ENCODE data around the gene PHF13.
"Not testable (repeated sequence)": the region's sequence is repeated elsewhere in the genome, so short reads cannot be mapped to it uniquely, and the experiment has no call there.

DNA sequence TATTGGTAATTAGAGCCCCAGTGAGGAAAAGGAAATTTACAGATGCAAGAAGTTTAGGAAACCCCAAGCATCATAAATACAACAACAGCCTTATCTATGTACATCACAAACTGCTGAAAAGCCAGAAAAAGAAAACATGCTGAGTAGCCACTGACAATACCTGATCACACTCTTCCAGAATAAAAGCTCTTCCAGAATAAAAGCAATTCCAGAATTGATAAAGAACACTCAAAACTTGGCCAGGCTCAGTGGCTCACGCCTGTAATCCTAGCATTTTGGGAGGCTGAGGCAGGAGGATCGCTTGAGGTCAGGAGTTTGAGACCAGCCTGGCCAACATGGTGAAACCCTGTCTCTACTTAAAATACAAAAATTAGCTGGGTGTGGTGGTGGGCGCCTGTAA, 27.3 kb downstream of the PHF13 start:
- not testable (repeated sequence) for TF ChIP-seq CTCF (IDR thresholded peaks at IDR 0.05; ENCODE audit: low read length); EZH2 (IDR thresholded peaks at IDR 0.05; ENCODE audit: borderline replicate concordance, low read length)

Measured in OCI-LY1 (cell line).